Prostate gland (tissue), 2 donors: Measurements from ENCODE around the gene TCF7L2. TPM values are rescaled to one million over a fixed set of nuclear protein-coding genes. Genes with fewer than 3 reads are reported as not detected.

Source experiments
- DNase-seq: peaks from one replicate; pipeline ENCODE4 v3.0.0-alpha.2; 2019; ENCODE audit warnings: low spot score
- H3K27ac ChIP-seq, 2 donors: fragments of 200-600 bp; sonication (generic); 2 replicates each; pipeline ENCODE4 v1.5.1; 2017 to 2019
- H3K27me3 ChIP-seq: fragments of 200-600 bp; sonication (generic); replicated peaks from 2 replicates; pipeline ENCODE4 v1.5.1; 2019; ENCODE audit not compliant: insufficient read depth
- H3K36me3 ChIP-seq, 2 donors: fragments of 200-600 bp; sonication (generic); 1 replicate in 1 of 2; 2 replicates in 1 of 2; pipeline versions ENCODE4 v1.5.1 to v1.8.1; 2017 to 2019
- H3K4me1 ChIP-seq: fragments of 200-600 bp; sonication (generic); replicated peaks from 2 replicates; pipeline ENCODE4 v1.5.1; 2019
- H3K4me3 ChIP-seq, 2 donors: fragments of 200-600 bp; sonication (generic); 2 replicates each; pipeline ENCODE4 v1.5.1; 2017 to 2019
- H3K9me3 ChIP-seq: fragments of 200-600 bp; sonication (generic); 2 replicates; pipeline ENCODE4 v1.5.1; 2017
- POLR2A ChIP-seq: fragments of 450-650 bp; IDR thresholded peaks from one replicate; pipeline ENCODE4 v1.6.1; 2016; ENCODE audit warnings: antibody characterized with exemption, mild to moderate bottlenecking
- POLR2AphosphoS5 ChIP-seq: sonication (generic); formaldehyde crosslinking; IDR thresholded peaks from one replicate; pipeline ENCODE4 v1.6.1; 2017; ENCODE audit warnings: antibody characterized with exemption
- WGBS: methylation state at CpG from one replicate; pipeline ENCODE4 v1.1.5; 2018; 5-methylcytosine and 5-hydroxymethylcytosine counted together
- intact Hi-C: fragments of 100-400 bp; cut with DNase I; formaldehyde crosslinking; loops from one replicate; pipeline ENCODE4 v1.14.2; 2022
- total RNA-seq, 2 donors: library from RNA; depleted of rRNA; stranded (reverse); fragments of >200 nt; gene quantifications; one replicate each; pipeline ENCODE4 v1.1.0, GENCODE V29; 2016
- TF ChIP-seq, protein P1 (sequence below), 4 experiments: fragments of 200-600 bp in 2 of 4; fragments of 450-650 bp in 2 of 4; sonication (generic) in 2 of 4; IDR thresholded peaks; 1 replicate in 3 of 4; 2 replicates in 1 of 4; pipeline ENCODE4 v1.5.1; 2016 to 2019; ENCODE audit warnings: antibody characterized with exemption in 4 of 4, mild to moderate bottlenecking in 2 of 4, moderate library complexity in 2 of 4

Gene TCF7L2
- total RNA-seq, 2 donors from 2014 or later: 9.8 to 29.8 TPM

DNA sequence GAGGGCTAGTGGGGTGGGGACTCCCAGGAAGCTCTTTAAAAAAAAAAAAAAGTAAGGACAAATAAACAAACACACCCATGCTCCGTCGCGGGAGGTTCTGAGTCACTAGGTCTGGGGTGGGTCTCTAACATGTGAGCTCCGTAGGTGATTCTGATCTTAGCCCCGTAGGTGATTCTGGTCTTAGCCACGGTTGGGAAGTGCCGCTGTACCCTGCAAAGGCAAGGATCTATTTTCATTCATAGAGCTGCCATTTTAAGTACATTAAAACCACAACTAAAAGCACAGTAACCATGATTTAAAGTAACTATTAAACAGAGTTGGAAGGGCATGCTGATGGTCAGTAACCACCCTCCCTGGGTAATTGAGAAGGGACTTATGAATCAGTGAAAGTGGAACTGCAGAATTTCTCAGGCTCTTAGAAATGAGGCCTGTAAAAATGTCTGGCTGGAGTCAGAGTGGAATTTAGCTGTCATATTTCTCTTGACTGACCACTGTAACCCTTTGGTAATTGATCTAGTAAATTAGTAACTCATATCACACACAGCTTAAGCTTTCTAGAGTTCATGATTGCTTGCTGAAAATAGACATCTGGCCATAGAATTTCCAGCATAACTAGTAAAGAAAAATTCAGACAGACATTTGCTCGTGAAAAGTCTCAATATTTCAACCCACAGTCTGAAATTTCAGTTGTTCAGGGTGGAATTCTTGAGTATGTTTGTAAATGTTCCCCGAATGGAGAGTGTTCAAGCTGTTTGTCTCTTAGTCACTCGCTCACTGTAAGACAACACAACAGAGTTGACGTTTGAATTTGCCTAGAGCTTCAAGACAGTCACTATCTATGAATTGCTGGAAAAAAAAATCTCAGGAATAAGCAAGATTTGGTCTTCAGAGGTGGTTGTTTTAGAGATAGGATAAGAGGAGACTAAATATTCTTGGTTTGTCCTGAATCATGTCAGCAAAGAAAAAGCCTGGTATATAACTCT is 34.2 kb upstream of the TCF7L2 start:
- no peak for DNase-seq
- no peaks in the 10 kb centered on the region for H3K4me1 ChIP-seq
- no peaks in the 10 kb centered on the region for H3K9me3 ChIP-seq
- no peaks in the 10 kb centered on the region for H3K27me3 ChIP-seq
- intact Hi-C loops: no loop called here
- no peak overlapping the region for H3K27ac ChIP-seq
- no peak overlapping the region for H3K4me3 ChIP-seq
- TF ChIP-seq POLR2AphosphoS5 (no peak), POLR2A (no peak)
- WGBS: 68% methylated on average over 11 of the region's 11 CpGs
- H3K36me3 ChIP-seq: no peaks in the 10 kb centered on the region

DNA sequence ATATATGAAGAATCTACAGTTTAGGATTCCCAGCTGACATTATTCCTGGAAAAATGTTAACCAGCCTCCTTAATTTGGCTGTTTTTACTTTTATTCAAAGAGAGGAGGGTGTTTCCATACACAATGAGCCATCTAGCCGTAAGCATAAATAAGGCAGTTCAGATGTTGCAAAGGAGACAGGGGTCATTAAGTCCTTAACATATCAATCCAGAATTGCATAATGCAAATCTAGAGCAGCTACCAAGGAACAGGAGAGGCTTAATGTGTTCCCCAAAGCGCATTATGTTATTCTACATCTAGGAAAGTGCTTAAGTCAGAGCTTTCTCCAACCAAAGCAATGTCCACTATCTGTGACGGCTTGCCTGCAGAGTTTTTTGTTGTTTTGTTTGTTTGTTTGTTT is 32.4 kb upstream of the TCF7L2 start:
- TF ChIP-seq POLR2AphosphoS5: no peak
- no peak for TF ChIP-seq POLR2A
- TF ChIP-seq, protein P1, sequence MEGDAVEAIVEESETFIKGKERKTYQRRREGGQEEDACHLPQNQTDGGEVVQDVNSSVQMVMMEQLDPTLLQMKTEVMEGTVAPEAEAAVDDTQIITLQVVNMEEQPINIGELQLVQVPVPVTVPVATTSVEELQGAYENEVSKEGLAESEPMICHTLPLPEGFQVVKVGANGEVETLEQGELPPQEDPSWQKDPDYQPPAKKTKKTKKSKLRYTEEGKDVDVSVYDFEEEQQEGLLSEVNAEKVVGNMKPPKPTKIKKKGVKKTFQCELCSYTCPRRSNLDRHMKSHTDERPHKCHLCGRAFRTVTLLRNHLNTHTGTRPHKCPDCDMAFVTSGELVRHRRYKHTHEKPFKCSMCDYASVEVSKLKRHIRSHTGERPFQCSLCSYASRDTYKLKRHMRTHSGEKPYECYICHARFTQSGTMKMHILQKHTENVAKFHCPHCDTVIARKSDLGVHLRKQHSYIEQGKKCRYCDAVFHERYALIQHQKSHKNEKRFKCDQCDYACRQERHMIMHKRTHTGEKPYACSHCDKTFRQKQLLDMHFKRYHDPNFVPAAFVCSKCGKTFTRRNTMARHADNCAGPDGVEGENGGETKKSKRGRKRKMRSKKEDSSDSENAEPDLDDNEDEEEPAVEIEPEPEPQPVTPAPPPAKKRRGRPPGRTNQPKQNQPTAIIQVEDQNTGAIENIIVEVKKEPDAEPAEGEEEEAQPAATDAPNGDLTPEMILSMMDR (IDR thresholded peaks at IDR 0.05): no peak

DNA sequence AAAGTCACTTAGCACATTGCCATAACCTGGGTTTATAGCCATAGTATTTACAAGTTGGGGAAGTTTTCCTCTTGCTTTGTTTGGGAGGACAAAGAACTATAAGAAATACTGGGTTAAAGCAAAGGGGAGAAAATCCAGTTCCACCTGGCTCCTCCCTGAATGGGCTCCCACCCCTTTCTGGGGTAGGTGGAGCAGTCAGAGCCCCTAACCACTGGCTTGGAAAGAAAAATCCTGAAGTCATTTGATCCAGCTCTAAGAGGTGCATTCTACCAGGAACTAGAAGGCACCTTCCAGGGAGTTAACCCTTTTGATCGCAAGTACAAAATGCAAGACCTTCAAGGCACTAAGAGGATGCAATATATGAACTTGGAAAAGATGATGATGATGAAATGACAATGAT is 31.3 kb upstream of the TCF7L2 start:
- no peak for DNase-seq
- TF ChIP-seq, protein P1 (IDR thresholded peaks at IDR 0.05): no peak
- TF ChIP-seq POLR2AphosphoS5 (no peak), POLR2A (no peak)
- no peaks in the 10 kb centered on the region for H3K4me1 ChIP-seq
- no peak overlapping the region for H3K27ac ChIP-seq
- no peak overlapping the region for H3K4me3 ChIP-seq
- intact Hi-C loops: no loop called here
- 100% methylated on average over 1 of the region's 1 CpG for WGBS
- H3K27me3 ChIP-seq: no peaks in the 10 kb centered on the region
- H3K9me3 ChIP-seq: no peaks in the 10 kb centered on the region
- H3K36me3 ChIP-seq: no peaks in the 10 kb centered on the region

More for the DNA sequence above, 32.4 kb upstream of the TCF7L2 start:
- no peak overlapping the region for H3K4me3 ChIP-seq
- intact Hi-C loops: no loop called here
- H3K9me3 ChIP-seq: no peaks in the 10 kb centered on the region
- no peak for DNase-seq
- H3K4me1 ChIP-seq: no peaks in the 10 kb centered on the region
- no peaks in the 10 kb centered on the region for H3K36me3 ChIP-seq
- WGBS: 96% methylated on average over 3 of the region's 3 CpGs
- no peaks in the 10 kb centered on the region for H3K27me3 ChIP-seq
- H3K27ac ChIP-seq: no peak overlapping the region

DNA sequence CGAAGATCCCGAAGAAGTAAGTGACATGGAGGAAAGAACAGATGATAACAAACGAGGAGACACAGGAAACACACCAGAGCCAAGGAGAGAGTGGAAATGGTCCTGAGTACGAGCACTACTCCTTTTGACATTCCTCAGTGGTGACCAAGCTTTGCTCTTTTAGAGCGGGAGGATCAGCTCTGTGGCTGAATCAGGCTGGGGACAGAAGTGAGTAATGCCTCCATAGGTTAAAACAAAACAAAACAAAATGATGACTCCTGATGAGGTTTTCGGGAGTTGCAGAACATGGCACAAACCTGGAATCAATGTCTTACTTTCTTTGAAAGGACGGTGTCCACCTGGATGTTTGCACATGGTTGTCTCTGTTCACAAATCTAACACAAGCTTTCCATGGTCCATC is 30.3 kb upstream of the TCF7L2 start:
- no peaks in the 10 kb centered on the region for H3K36me3 ChIP-seq
- no peak overlapping the region for H3K27ac ChIP-seq
- TF ChIP-seq POLR2AphosphoS5: no peak
- no peak for TF ChIP-seq POLR2A
- TF ChIP-seq, protein P1 (IDR thresholded peaks at IDR 0.05): no peak
- DNase-seq: no peak
- intact Hi-C loops: no loop called here
- WGBS: 86% methylated on average over 7 of the region's 7 CpGs
- H3K4me1 ChIP-seq: no peaks in the 10 kb centered on the region
- H3K4me3 ChIP-seq: no peak overlapping the region
- no peaks in the 10 kb centered on the region for H3K9me3 ChIP-seq
- no peaks in the 10 kb centered on the region for H3K27me3 ChIP-seq

DNA sequence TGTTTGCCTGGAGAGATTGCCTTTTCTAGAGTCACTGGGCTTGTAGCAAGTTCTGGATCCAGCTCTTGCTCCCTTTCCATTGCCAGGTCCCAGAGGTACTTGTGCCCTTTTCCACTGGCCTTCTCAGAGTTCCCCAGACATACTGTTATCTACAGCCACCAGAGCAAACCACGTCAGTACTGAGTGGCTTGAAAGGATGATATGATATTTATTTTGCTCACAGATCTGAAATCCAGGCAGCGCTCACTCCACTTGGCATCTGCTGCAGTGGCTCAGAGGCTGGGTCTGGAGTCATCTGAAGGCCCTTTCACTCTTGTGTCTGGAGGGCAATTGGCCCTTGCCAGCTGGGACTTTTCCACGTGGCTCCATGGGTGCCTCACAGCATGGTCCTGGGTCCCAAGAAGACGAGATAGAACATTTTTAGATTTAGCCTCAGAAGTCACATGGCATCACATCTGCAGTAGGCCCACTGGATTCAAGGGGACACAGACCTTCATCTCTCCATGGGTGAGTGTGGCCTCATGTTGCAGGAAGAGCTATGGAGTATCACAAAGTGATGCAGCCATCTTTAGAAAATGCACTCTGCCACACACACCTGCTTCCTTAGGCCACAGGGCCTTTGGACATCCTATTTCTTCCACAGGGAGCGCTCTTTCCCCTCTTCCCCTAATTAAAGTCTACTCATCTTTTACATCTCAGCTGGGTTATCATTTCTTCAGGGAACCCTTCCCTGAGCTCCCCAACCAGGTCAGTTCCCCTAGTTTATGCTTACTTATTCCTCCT is 22.9 kb upstream of the TCF7L2 start:
- H3K4me1 ChIP-seq: no peaks in the 10 kb centered on the region
- no peaks in the 10 kb centered on the region for H3K9me3 ChIP-seq
- H3K27ac ChIP-seq: no peak overlapping the region
- H3K27me3 ChIP-seq: no peaks in the 10 kb centered on the region
- H3K4me3 ChIP-seq: no peak overlapping the region
- no peaks in the 10 kb centered on the region for H3K36me3 ChIP-seq
- no peak for TF ChIP-seq POLR2A
- TF ChIP-seq, protein P1 (IDR thresholded peaks at IDR 0.05): no peak
- no peak for TF ChIP-seq POLR2AphosphoS5
- WGBS: 89% methylated on average over 5 of the region's 5 CpGs
- intact Hi-C loops: no loop called here
- no peak for DNase-seq
